HFF-Myc (cell line): ENCODE measurements around the gene RTF1.
"Not testable (repeated sequence)": the region's sequence is repeated elsewhere in the genome, so short reads cannot be mapped to it uniquely, and the experiment has no call there.

Experiments used
- DNase-seq: peaks from one replicate; pipeline ENCODE4 v3.0.0-alpha.2; 2011; ENCODE audit warnings: low read depth; ENCODE audit errors: extremely low read depth
- H3K4me3 ChIP-seq: replicated peaks from 2 replicates; pipeline ENCODE4 v1.5.1; 2011; ENCODE audit warnings: low read depth, mild to moderate bottlenecking, control low read depth, low read length
- CTCF ChIP-seq: IDR thresholded peaks from 2 replicates; pipeline ENCODE4 v1.5.1; 2012; ENCODE audit warnings: mild to moderate bottlenecking, low read depth, low read length, control low read depth; ENCODE audit errors: missing control alignments

The RTF1 gene

DNA sequence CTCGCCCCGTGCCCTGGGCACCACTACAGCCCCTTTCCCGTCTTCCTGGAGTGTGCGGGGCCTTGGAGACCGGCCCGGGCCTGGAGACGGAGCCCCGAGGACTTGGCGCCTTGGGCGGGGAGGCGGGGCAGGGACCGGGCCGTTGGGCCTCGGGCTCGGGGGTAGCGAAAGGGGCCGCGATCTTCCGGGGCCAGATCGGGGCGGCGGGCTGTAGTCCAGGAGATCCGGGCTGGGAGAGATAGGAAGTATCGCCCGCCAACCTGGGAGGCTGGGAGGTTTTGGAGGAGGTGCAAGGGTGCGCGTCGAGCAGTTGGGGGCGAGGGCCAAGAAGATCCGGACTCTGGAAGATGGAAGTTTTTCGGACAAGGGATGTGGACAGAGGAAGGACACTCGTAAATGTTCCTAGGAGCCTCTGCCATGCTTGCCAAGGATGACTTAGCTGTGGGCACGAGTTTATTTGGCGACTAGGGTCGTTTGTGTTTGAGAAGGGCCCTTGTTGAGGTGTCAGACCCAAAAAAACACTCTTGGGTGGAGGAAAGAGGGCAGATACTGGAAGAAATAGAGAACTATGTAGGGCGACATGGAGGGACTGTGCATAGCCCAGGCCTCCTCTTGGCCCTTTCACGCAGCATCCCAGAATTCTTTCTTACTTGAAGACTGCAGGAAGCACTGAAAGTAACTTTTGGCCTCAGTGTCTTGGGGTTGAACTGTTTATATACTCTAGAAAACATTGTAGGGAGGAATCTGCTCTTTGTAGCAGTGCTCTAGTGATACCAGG is 712 bp downstream of the RTF1 start:
- H3K4me3 ChIP-seq: peak overlapping the region; percentile 61
- no peak for TF ChIP-seq CTCF
- DNase-seq: no peak

DNA sequence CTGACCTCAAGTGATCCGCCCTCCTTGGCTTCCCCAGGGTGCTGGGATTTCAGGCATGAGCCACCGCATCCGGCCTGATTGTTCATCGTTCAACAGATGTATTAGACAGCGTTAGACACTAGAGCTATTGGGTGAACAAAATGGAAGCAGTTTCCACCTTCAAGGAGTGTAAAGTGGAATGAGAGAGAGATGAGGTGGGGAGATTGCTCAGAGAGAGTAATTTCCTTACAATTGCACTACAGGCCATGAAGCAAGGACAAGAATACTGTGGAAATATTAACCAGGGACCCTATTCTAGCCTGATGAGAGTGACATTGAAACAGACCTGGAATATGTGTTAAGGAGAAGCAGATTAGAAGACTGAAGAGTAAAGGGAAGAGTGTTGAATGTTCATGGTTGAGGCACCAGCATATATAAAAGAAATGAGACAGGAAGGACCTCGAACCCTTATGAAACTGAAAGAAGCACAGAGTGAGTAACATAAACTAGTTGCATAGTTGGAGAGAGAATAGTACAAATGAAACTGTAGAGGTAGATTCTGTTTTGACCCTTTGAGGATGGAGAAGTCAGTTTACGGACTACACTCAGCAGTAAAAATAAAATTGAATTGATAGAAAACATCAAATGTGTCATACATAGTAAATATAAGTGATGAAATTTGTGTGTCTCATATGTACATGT is 7.2 kb downstream of the RTF1 start:
- no peak for TF ChIP-seq CTCF
- no peak for DNase-seq
- no peak overlapping the region for H3K4me3 ChIP-seq

- no peak for DNase-seq
- H3K4me3 ChIP-seq: no peak overlapping the region
- TF ChIP-seq CTCF: no peak
These were observed 7.9 kb downstream of the RTF1 start for GRCh38 chr15:41424809-41425208.

- not testable (repeated sequence) for H3K4me3 ChIP-seq, DNase-seq
These were observed 9.0 kb downstream of the RTF1 start for GRCh38 chr15:41425907-41426306.

DNA sequence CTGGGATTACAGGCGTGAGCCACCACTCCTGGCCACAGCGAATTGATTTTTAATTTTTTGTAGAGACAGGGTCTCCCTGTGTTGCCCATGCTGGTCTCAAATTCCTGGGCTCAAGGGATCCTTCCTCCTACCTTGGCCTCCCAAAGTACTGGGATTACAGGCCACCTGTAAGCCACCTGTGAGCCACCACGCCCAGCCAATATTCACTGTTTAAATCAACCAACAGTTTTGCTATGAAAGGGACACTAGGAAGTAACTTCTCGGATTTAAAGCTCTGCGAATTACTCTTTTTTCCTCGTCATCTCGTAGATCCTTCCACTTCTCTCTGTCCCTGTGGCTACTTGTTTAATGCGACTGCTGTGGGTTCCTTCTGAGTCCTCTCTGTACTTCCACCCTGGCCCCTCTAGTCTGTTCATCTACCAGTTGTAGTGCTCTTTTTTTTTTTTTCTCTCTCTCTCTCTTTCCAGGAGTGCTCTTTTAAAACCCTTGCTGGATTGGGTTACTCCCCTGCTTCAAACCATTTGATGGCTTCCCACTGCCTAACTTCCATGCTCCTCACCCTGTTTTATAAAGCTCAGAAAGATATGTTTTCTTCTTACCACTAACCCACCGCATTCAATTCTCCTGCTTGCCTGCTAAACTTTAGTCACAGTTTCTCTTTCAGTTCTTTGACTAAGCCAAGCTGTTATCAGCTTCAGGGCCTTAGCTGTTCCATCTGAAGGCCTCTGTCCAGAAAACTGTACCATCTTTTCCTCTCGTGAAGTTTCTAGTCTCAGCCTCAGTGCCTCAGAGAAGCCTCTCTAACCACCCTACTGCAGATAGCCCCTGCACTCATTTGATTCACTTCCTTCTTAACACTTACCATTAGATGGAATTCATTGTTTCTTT is 12.4 kb downstream of the RTF1 start:
- no peak overlapping the region for H3K4me3 ChIP-seq

DNA sequence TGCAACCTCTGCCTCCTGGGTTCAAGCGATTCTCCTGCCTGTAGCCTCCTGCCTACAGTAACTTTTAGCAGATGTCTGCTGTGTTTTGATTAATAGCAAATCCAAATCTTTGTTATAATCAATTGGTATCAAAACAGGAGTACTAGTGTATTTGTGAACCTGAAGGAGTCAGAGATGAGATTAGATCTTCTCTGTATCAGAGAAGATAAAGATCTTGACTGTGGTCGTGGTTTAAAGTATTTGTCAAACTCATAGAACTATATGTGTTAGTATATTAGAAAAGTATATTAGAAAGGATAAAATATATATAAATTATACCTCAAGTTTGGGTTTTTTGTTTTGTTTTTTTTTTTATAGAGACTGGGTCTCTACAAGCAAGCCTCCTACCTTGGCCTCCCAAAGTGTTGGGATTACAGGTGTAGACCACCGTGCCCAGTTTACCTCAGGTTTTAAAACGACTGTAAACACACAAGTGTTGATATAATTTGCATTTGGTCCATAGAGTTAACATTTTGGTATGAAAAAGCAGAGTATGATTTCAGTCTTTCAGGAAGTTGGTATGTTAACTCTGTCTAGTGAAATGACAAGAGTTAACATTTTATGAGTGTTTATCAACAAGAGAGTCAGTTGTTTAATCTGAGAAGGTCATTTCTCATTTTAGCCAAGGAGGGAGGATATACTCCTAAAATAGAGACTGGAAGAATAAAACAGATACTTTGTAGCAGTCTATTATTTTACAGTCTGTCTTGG is 18.3 kb downstream of the RTF1 start:
- DNase-seq: no peak
- no peak for TF ChIP-seq CTCF
- no peak overlapping the region for H3K4me3 ChIP-seq

More for the DNA sequence above, 12.4 kb downstream of the RTF1 start:
- no peak for DNase-seq
- no peak for TF ChIP-seq CTCF
